ENCODE measurements around the gene FGF14. TPM values are rescaled to one million over a fixed set of nuclear protein-coding genes. Genes with fewer than 3 reads are reported as not detected.

Gene FGF14
- total RNA-seq, 4 donors from 2014 or later: 0.28 to 2.3 (median 0.35) TPM; not detected in 1

- H3K36me3 ChIP-seq: no peaks in the 10 kb centered on the region
- H3K4me3 ChIP-seq: no peak overlapping the region
- H3K27ac ChIP-seq: no peak overlapping the region
- no peak for TF ChIP-seq POLR2A (IDR thresholded peaks at IDR 0.05)
- TF ChIP-seq, protein P1, sequence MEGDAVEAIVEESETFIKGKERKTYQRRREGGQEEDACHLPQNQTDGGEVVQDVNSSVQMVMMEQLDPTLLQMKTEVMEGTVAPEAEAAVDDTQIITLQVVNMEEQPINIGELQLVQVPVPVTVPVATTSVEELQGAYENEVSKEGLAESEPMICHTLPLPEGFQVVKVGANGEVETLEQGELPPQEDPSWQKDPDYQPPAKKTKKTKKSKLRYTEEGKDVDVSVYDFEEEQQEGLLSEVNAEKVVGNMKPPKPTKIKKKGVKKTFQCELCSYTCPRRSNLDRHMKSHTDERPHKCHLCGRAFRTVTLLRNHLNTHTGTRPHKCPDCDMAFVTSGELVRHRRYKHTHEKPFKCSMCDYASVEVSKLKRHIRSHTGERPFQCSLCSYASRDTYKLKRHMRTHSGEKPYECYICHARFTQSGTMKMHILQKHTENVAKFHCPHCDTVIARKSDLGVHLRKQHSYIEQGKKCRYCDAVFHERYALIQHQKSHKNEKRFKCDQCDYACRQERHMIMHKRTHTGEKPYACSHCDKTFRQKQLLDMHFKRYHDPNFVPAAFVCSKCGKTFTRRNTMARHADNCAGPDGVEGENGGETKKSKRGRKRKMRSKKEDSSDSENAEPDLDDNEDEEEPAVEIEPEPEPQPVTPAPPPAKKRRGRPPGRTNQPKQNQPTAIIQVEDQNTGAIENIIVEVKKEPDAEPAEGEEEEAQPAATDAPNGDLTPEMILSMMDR (IDR thresholded peaks at IDR 0.05): no peak
- H3K4me1 ChIP-seq: no peaks in the 10 kb centered on the region
- no peaks in the 10 kb centered on the region for H3K27me3 ChIP-seq
- no peaks in the 10 kb centered on the region for H3K9me3 ChIP-seq
- no peak for DNase-seq
These were observed 79.6 kb downstream of the FGF14 start for GRCh38 chr13:102322211-102322610.

- no peaks in the 10 kb centered on the region for H3K4me1 ChIP-seq
- peak overlapping the region; percentile 13 to 48 (median 28) for H3K27ac ChIP-seq
- DNase-seq: no peak
- no peaks in the 10 kb centered on the region for H3K9me3 ChIP-seq
- TF ChIP-seq POLR2A (IDR thresholded peaks at IDR 0.05): no peak
- TF ChIP-seq, protein P1 (IDR thresholded peaks at IDR 0.05): no peak
- no peaks in the 10 kb centered on the region for H3K27me3 ChIP-seq
- no peaks in the 10 kb centered on the region for H3K36me3 ChIP-seq
- H3K4me3 ChIP-seq: no peak overlapping the region
These were observed 83.6 kb downstream of the FGF14 start for GRCh38 chr13:102318233-102318632.

- no peaks in the 10 kb centered on the region for H3K36me3 ChIP-seq
- no peaks in the 10 kb centered on the region for H3K27me3 ChIP-seq
- no peaks in the 10 kb centered on the region for H3K9me3 ChIP-seq
- peak in 2 of 3 donors; percentile 17 to 65 for DNase-seq
- H3K27ac ChIP-seq: peak overlapping the region; percentile 13 to 48 (median 28)
- TF ChIP-seq, protein P1 (IDR thresholded peaks at IDR 0.05): no peak
- no peak overlapping the region for H3K4me3 ChIP-seq
- no peaks in the 10 kb centered on the region for H3K4me1 ChIP-seq
These were observed 84.3 kb downstream of the FGF14 start for GRCh38 chr13:102317593-102317992.

DNA sequence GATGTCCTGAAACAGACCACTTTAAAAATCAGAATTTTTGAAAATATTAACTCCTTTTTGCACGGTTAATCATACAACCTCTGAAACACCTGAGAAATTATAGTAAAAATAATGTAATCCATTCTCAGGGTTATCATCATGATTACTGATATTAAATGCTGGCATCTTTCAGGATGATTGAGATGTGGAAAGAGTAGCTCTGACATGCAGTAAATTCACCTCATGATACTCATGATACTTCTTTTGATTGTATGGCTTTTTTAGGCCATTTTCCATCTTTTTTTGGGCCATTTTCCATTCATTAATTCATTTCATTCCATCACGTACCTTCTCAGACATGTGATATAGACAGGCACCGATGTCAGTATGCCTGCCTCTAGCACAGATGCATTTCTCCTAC is 85.1 kb downstream of the FGF14 start:
- no peaks in the 10 kb centered on the region for H3K9me3 ChIP-seq
- H3K36me3 ChIP-seq: no peaks in the 10 kb centered on the region
- no peaks in the 10 kb centered on the region for H3K4me1 ChIP-seq
- no peak for TF ChIP-seq POLR2A (IDR thresholded peaks at IDR 0.05)
- TF ChIP-seq, protein P1 (IDR thresholded peaks at IDR 0.05): no peak
- no peaks in the 10 kb centered on the region for H3K27me3 ChIP-seq
- H3K4me3 ChIP-seq: no peak overlapping the region
- DNase-seq: no peak
- H3K27ac ChIP-seq: no peak overlapping the region

DNA sequence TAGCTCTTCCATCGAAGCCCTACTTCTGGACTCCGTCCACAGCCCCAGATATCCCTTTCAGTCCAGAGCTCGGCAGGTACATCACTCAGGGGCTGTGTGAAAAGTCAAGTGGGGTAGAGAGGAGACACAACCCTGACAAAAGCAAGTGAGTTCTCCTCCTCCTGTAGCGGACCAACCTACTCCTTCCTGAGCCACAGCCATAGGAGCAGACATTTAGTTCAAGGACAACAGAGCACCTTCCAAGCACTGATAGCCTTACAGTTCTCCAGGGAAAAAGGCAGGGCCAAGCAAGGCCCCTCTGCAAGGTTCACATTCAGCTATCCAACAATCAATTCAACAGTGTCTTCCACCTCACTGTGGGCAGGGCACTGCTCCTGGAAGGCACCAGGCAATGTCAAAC is 89.0 kb downstream of the FGF14 start:
- DNase-seq: no peak
- Histone ChIP-seq H3K27me3 (no peaks in the 10 kb centered on the region), H3K36me3 (no peaks in the 10 kb centered on the region), H3K4me3 (no peak overlapping the region), H3K27ac (no peak overlapping the region), H3K4me1 (no peaks in the 10 kb centered on the region), H3K9me3 (no peaks in the 10 kb centered on the region)
- TF ChIP-seq, protein P1 (IDR thresholded peaks at IDR 0.05): no peak
- TF ChIP-seq POLR2A (IDR thresholded peaks at IDR 0.05): no peak

- Histone ChIP-seq H3K27ac (no peak overlapping the region), H3K4me3 (no peak overlapping the region), H3K4me1 (no peaks in the 10 kb centered on the region), H3K36me3 (no peaks in the 10 kb centered on the region), H3K27me3 (no peaks in the 10 kb centered on the region), H3K9me3 (no peaks in the 10 kb centered on the region)
- DNase-seq: no peak
- no peak for TF ChIP-seq POLR2A (IDR thresholded peaks at IDR 0.05)
- TF ChIP-seq, protein P1 (IDR thresholded peaks at IDR 0.05): no peak
These were observed 89.9 kb downstream of the FGF14 start for GRCh38 chr13:102311901-102312300.

All from Peyer's patch (tissue), 4 donors.